Stimulated activated memory B cell treated with anti-CD40 and anti-IgM and Interleukin-4, amounts not matched to agents 10 μg/mL and 1 μg/mL and 100 μg/mL, for 72 hours (primary cell): Measurements from ENCODE around the gene ZNF655.
"Not testable (repeated sequence)": the region's sequence is repeated elsewhere in the genome, so short reads cannot be mapped to it uniquely, and the experiment has no call there.

Experiments used
- ATAC-seq: fragments of 150-1000 bp; cut with Tn5 transposase; 2 replicates; pipeline ENCODE4 v1.10.0; 2021
- H3K27ac Mint-ChIP-seq: one replicate; pipeline ENCODE4 v1.8.0; 2022; ENCODE audit warnings: mild to moderate bottlenecking, mixed read lengths
- H3K27me3 Mint-ChIP-seq: one replicate; pipeline ENCODE4 v1.8.0; 2022; ENCODE audit warnings: mixed read lengths
- H3K36me3 Mint-ChIP-seq: one replicate; pipeline ENCODE4 v1.8.0; 2022; ENCODE audit warnings: mixed read lengths
- H3K4me1 Mint-ChIP-seq: one replicate; pipeline ENCODE4 v1.8.0; 2022; ENCODE audit warnings: mixed read lengths
- H3K4me3 Mint-ChIP-seq: one replicate; pipeline ENCODE4 v1.8.0; 2022; ENCODE audit warnings: mild to moderate bottlenecking, moderate library complexity, mixed read lengths
- H3K9me3 Mint-ChIP-seq: one replicate; pipeline ENCODE4 v1.8.0; 2022; ENCODE audit warnings: mixed read lengths

Gene ZNF655

GRCh38 chr7:99579281-99579955 is 21.0 kb downstream of the ZNF655 start:
- peak overlapping the region; percentile 86 for H3K4me3 Mint-ChIP-seq
- peaks cover 28% of the 10 kb centered on the region for H3K4me1 Mint-ChIP-seq
- no peak for ATAC-seq
- no peaks in the 10 kb centered on the region for H3K36me3 Mint-ChIP-seq
- no peaks in the 10 kb centered on the region for H3K9me3 Mint-ChIP-seq
- no peaks in the 10 kb centered on the region for H3K27me3 Mint-ChIP-seq
- H3K27ac Mint-ChIP-seq = peak overlapping the region; percentile 69

- no peaks in the 10 kb centered on the region for H3K9me3 Mint-ChIP-seq
- peak overlapping the region; percentile 69 for H3K27ac Mint-ChIP-seq
- H3K36me3 Mint-ChIP-seq = no peaks in the 10 kb centered on the region
- peak; percentile 51 for ATAC-seq
- peak overlapping the region; percentile 86 for H3K4me3 Mint-ChIP-seq
- H3K4me1 Mint-ChIP-seq = peaks cover 28% of the 10 kb centered on the region
- H3K27me3 Mint-ChIP-seq = no peaks in the 10 kb centered on the region
Measured at GRCh38 chr7:99579956-99580777, 21.7 kb downstream of the ZNF655 start.

- H3K4me1 Mint-ChIP-seq = peaks cover 28% of the 10 kb centered on the region
Measured at GRCh38 chr7:99580778-99581332, 22.4 kb downstream of the ZNF655 start.

GRCh38 chr7:99588868-99589267 is 30.4 kb downstream of the ZNF655 start:
- Mint-ChIP-seq H3K4me3 (no peak overlapping the region), H3K4me1 (no peaks in the 10 kb centered on the region), H3K36me3 (no peaks in the 10 kb centered on the region), H3K27ac (no peak overlapping the region), H3K9me3 (no peaks in the 10 kb centered on the region), H3K27me3 (peaks cover 16% of the 10 kb centered on the region)
- ATAC-seq = no peak

More at GRCh38 chr7:99580778-99581332, 22.4 kb downstream of the ZNF655 start:
- not testable (repeated sequence) for H3K27me3 Mint-ChIP-seq, H3K36me3 Mint-ChIP-seq, ATAC-seq, H3K9me3 Mint-ChIP-seq
- Mint-ChIP-seq H3K27ac (peak overlapping the region; percentile 69), H3K4me3 (peak overlapping the region; percentile 86)

- ATAC-seq = no peak
- Mint-ChIP-seq H3K4me1 (no peaks in the 10 kb centered on the region), H3K4me3 (no peak overlapping the region), H3K27ac (no peak overlapping the region), H3K36me3 (no peaks in the 10 kb centered on the region), H3K27me3 (no peaks in the 10 kb centered on the region), H3K9me3 (no peaks in the 10 kb centered on the region)
Measured at GRCh38 chr7:99594948-99595745, 36.7 kb downstream of the ZNF655 start.

GRCh38 chr7:99596408-99596955 is 38.0 kb downstream of the ZNF655 start:
- H3K4me3 Mint-ChIP-seq = no peak overlapping the region
- no peaks in the 10 kb centered on the region for H3K9me3 Mint-ChIP-seq
- no peak for ATAC-seq
- no peaks in the 10 kb centered on the region for H3K27me3 Mint-ChIP-seq
- no peaks in the 10 kb centered on the region for H3K36me3 Mint-ChIP-seq
- no peaks in the 10 kb centered on the region for H3K4me1 Mint-ChIP-seq
- H3K27ac Mint-ChIP-seq = no peak overlapping the region

- Mint-ChIP-seq H3K9me3 (no peaks in the 10 kb centered on the region), H3K27me3 (no peaks in the 10 kb centered on the region), H3K27ac (no peak within 1 kb of the TSS), H3K36me3 (no peaks in the 10 kb centered on the region), H3K4me3 (no peak within 1 kb of the TSS), H3K4me1 (no peaks in the 10 kb centered on the region)
- peak; percentile 34 for ATAC-seq
Measured at GRCh38 chr7:99597762-99598501, 39.5 kb downstream of the ZNF655 start, which contains the start of gene TMEM225B. Gene TMEM225B (plus strand): TSS chr7:99598267. CDS start chr7:99604389, 6,122 bp downstream.

- H3K4me3 Mint-ChIP-seq = no peak overlapping the region
- H3K27me3 Mint-ChIP-seq = no peaks in the 10 kb centered on the region
- H3K4me1 Mint-ChIP-seq = no peaks in the 10 kb centered on the region
- ATAC-seq = no peak
- no peaks in the 10 kb centered on the region for H3K36me3 Mint-ChIP-seq
- no peaks in the 10 kb centered on the region for H3K9me3 Mint-ChIP-seq
- no peak overlapping the region for H3K27ac Mint-ChIP-seq
Measured at GRCh38 chr7:99599836-99600235, 41.4 kb downstream of the ZNF655 start.

- H3K9me3 Mint-ChIP-seq = no peaks in the 10 kb centered on the region
- H3K27ac Mint-ChIP-seq = no peak overlapping the region
- no peaks in the 10 kb centered on the region for H3K4me1 Mint-ChIP-seq
- H3K4me3 Mint-ChIP-seq = no peak overlapping the region
- no peaks in the 10 kb centered on the region for H3K36me3 Mint-ChIP-seq
- no peaks in the 10 kb centered on the region for H3K27me3 Mint-ChIP-seq
- ATAC-seq = no peak
Measured at GRCh38 chr7:99601656-99602310, 43.3 kb downstream of the ZNF655 start.

GRCh38 chr7:99605527-99605926 is 47.1 kb downstream of the ZNF655 start:
- H3K36me3 Mint-ChIP-seq = no peaks in the 10 kb centered on the region
- H3K4me3 Mint-ChIP-seq = no peak overlapping the region
- H3K27me3 Mint-ChIP-seq = peaks cover 9% of the 10 kb centered on the region
- no peaks in the 10 kb centered on the region for H3K9me3 Mint-ChIP-seq
- no peak for ATAC-seq
- no peak overlapping the region for H3K27ac Mint-ChIP-seq
- H3K4me1 Mint-ChIP-seq = no peaks in the 10 kb centered on the region

GRCh38 chr7:99606531-99606930 is 48.1 kb downstream of the ZNF655 start:
- Mint-ChIP-seq H3K27ac (no peak overlapping the region), H3K9me3 (no peaks in the 10 kb centered on the region), H3K36me3 (no peaks in the 10 kb centered on the region), H3K4me1 (no peaks in the 10 kb centered on the region), H3K27me3 (peaks cover 9% of the 10 kb centered on the region), H3K4me3 (no peak overlapping the region)
- ATAC-seq = no peak

GRCh38 chr7:99607548-99607947 is 49.1 kb downstream of the ZNF655 start:
- no peak for ATAC-seq
- Mint-ChIP-seq H3K27me3 (peaks cover 9% of the 10 kb centered on the region), H3K36me3 (no peaks in the 10 kb centered on the region), H3K27ac (no peak overlapping the region), H3K4me1 (no peaks in the 10 kb centered on the region), H3K4me3 (no peak overlapping the region), H3K9me3 (no peaks in the 10 kb centered on the region)

- no peak overlapping the region for H3K27ac Mint-ChIP-seq
- no peak overlapping the region for H3K4me3 Mint-ChIP-seq
- H3K9me3 Mint-ChIP-seq = no peaks in the 10 kb centered on the region
- peaks cover 8% of the 10 kb centered on the region for H3K36me3 Mint-ChIP-seq
- H3K4me1 Mint-ChIP-seq = peaks cover 39% of the 10 kb centered on the region
- no peaks in the 10 kb centered on the region for H3K27me3 Mint-ChIP-seq
- ATAC-seq = no peak
Measured at GRCh38 chr7:99614495-99614894, 56.1 kb downstream of the ZNF655 start.

- Mint-ChIP-seq H3K27me3 (no peaks in the 10 kb centered on the region), H3K4me3 (peak overlapping the region; percentile 98), H3K27ac (peak overlapping the region; percentile 96), H3K4me1 (peaks cover 44% of the 10 kb centered on the region), H3K36me3 (peaks cover 23% of the 10 kb centered on the region), H3K9me3 (no peaks in the 10 kb centered on the region)
- no peak for ATAC-seq
Measured at GRCh38 chr7:99615989-99616358, 57.5 kb downstream of the ZNF655 start.
